IMR-90 (cell line): ENCODE results near the gene UPF1. TPM values are rescaled to one million over a fixed set of nuclear protein-coding genes. Genes with fewer than 3 reads are reported as not detected.

ENCODE experiments used
- ATAC-seq: fragments of 200-7000 bp; cut with Tn5 transposase; 2 replicates; pipeline ENCODE4 v1.9.1; 2020; ENCODE audit warnings: low read depth, mild to moderate bottlenecking, moderate library complexity
- BruUV-seq: library from RNA; stranded (reverse); fragments of 400-500 nt; replicated peaks from 2 replicates; lab custom pipeline; 2021; lab: Mats Ljungman, UMichigan
- CTCF ChIA-PET: fragments of 300-600 bp; formaldehyde crosslinking; extraction: SDS; loops from one replicate; lab custom pipeline; 2021; ENCODE audit warnings: antibody characterized with exemption; lab: Yijun Ruan, JAX
- POLR2A ChIA-PET: fragments of 300-600 bp; sonication (Branson Sonifier 250); formaldehyde crosslinking; loops from one replicate; lab custom pipeline; 2022; ENCODE audit warnings: antibody characterized with exemption; ENCODE audit not compliant: unreplicated experiment; lab: Charles Lee
- DNase-seq: peaks from one replicate; pipeline ENCODE4 v3.0.0; 2013
- H2AFZ ChIP-seq: replicated peaks from 2 replicates; pipeline ENCODE3; 2013; ENCODE audit warnings: low read length, mild to moderate bottlenecking; ENCODE audit not compliant: poor library complexity
- H2AK5ac ChIP-seq: 2 replicates; pipeline ENCODE4 v1.6.1; 2013; ENCODE audit warnings: low read depth, low read length, inconsistent platforms
- H2AK9ac ChIP-seq: replicated peaks from 2 replicates; pipeline ENCODE3; 2013; ENCODE audit warnings: mild to moderate bottlenecking, low read depth, low read length, moderate library complexity; ENCODE audit not compliant: poor library complexity
- H2BK120ac ChIP-seq: 2 replicates; pipeline ENCODE4 v1.6.1; 2013; ENCODE audit warnings: low read depth, low read length, inconsistent platforms
- H2BK15ac ChIP-seq: 3 replicates; pipeline ENCODE4 v1.6.1; 2013; ENCODE audit warnings: low read depth, low read length, inconsistent platforms
- H2BK20ac ChIP-seq: 2 replicates; pipeline ENCODE4 v1.6.1; 2013; ENCODE audit warnings: low read depth, mild to moderate bottlenecking, inconsistent platforms, low read length, moderate library complexity
- H2BK5ac ChIP-seq: 2 replicates; pipeline ENCODE4 v1.6.1; 2013; ENCODE audit warnings: mild to moderate bottlenecking, low read depth, low read length, inconsistent platforms; ENCODE audit not compliant: poor library complexity, severe bottlenecking
- H3K14ac ChIP-seq: replicated peaks from 2 replicates; pipeline ENCODE4 v1.6.1; 2013; ENCODE audit warnings: low read depth, low read length, inconsistent platforms
- H3K18ac ChIP-seq: 2 replicates; pipeline ENCODE4 v1.6.1; 2013; ENCODE audit warnings: low read depth, low read length, control low read depth
- H3K23ac ChIP-seq: 2 replicates; pipeline ENCODE4 v1.6.1; 2013; ENCODE audit warnings: low read depth, low read length, inconsistent platforms
- H3K27ac ChIP-seq: 2 replicates; pipeline ENCODE4 v1.5.1; 2013; ENCODE audit warnings: mild to moderate bottlenecking, control low read depth, low read length; ENCODE audit not compliant: insufficient read depth
- H3K27me3 ChIP-seq: 2 replicates; pipeline ENCODE4 v1.6.1; 2013; ENCODE audit warnings: low read length; ENCODE audit not compliant: control insufficient read depth, insufficient read depth
- H3K36me3 ChIP-seq: 2 replicates; pipeline ENCODE4 v1.6.1; 2013; ENCODE audit warnings: low read length, mixed read lengths; ENCODE audit not compliant: control insufficient read depth, insufficient read depth
- H3K4ac ChIP-seq: 2 replicates; pipeline ENCODE4 v1.6.1; 2013; ENCODE audit warnings: low read depth, low read length, inconsistent platforms
- H3K4me1 ChIP-seq: 2 replicates; pipeline ENCODE4 v1.6.1; 2013; ENCODE audit warnings: low read length, mixed read lengths; ENCODE audit not compliant: control insufficient read depth, insufficient read depth
- H3K4me2 ChIP-seq: 2 replicates; pipeline ENCODE4 v1.6.1; 2013; ENCODE audit warnings: low read depth, mild to moderate bottlenecking, control low read depth, low read length, moderate library complexity
- H3K4me3 ChIP-seq: 2 replicates; pipeline ENCODE4 v1.5.1; 2013; ENCODE audit warnings: low read depth, mild to moderate bottlenecking, control low read depth, low read length, moderate library complexity; ENCODE audit not compliant: insufficient read depth
- H3K56ac ChIP-seq: 2 replicates; pipeline ENCODE4 v1.6.1; 2013; ENCODE audit warnings: low read length, inconsistent platforms; ENCODE audit not compliant: insufficient read depth; ENCODE audit errors: extremely low read depth
- H3K79me1 ChIP-seq, 2 experiments: 2 replicates each; pipeline ENCODE4 v1.6.1; 2013; ENCODE audit warnings: low read length in 2 of 2, inconsistent platforms in 1 of 2, low read depth in 1 of 2
- H3K9ac ChIP-seq: 2 replicates; pipeline ENCODE4 v1.6.1; 2013; ENCODE audit warnings: low read depth, low read length, control low read depth
- H3K9me1 ChIP-seq: 2 replicates; pipeline ENCODE4 v1.6.1; 2013; ENCODE audit warnings: low read length, inconsistent platforms; ENCODE audit not compliant: insufficient read depth
- H3K9me3 ChIP-seq: 2 replicates; pipeline ENCODE4 v1.6.1; 2013; ENCODE audit warnings: low read length; ENCODE audit not compliant: control insufficient read depth, insufficient read depth
- H4K20me1 ChIP-seq: 2 replicates; pipeline ENCODE4 v1.6.1; 2013; ENCODE audit warnings: low read length, inconsistent platforms; ENCODE audit not compliant: insufficient read depth
- H4K5ac ChIP-seq: 2 replicates; pipeline ENCODE4 v1.6.1; 2013; ENCODE audit warnings: mild to moderate bottlenecking, low read depth, low read length, control low read depth
- H4K8ac ChIP-seq, 2 experiments: 2 replicates each; pipeline ENCODE4 v1.6.1; 2013; ENCODE audit warnings: low read depth in 2 of 2, low read length in 2 of 2, control low read depth in 1 of 2, inconsistent platforms in 1 of 2
- H4K91ac ChIP-seq: 2 replicates; pipeline ENCODE4 v1.6.1; 2013; ENCODE audit warnings: low read depth, low read length, inconsistent platforms; ENCODE audit not compliant: insufficient read depth
- BHLHE40 ChIP-seq: fragments of 150-350 bp; IDR thresholded peaks from 2 replicates; pipeline ENCODE4 v1.6.1; 2016; ENCODE audit warnings: mild to moderate bottlenecking, low read depth, low read length
- CEBPB ChIP-seq: IDR thresholded peaks from 2 replicates; pipeline ENCODE4 v1.6.1; 2012; ENCODE audit warnings: low read depth, low read length, improper control_type of control experiment
- MAFK ChIP-seq: IDR thresholded peaks from 2 replicates; pipeline ENCODE4 v1.6.1; 2012; ENCODE audit warnings: low read depth, low read length, improper control_type of control experiment
- MAZ ChIP-seq: IDR thresholded peaks from 2 replicates; pipeline ENCODE4 v1.6.1; 2012; ENCODE audit warnings: low read depth, mild to moderate bottlenecking, low read length, improper control_type of control experiment, moderate library complexity, borderline replicate concordance
- NFE2L2 ChIP-seq: fragments of 150-350 bp; IDR thresholded peaks from 2 replicates; pipeline ENCODE4 v1.6.1; 2016; ENCODE audit warnings: low read depth, mild to moderate bottlenecking, low read length
- POLR2A ChIP-seq: IDR thresholded peaks from 2 replicates; pipeline ENCODE4 v1.6.1; 2012; ENCODE audit warnings: mild to moderate bottlenecking, low read depth, low read length
- RAD21 ChIP-seq: IDR thresholded peaks from 2 replicates; pipeline ENCODE4 v1.6.1; 2012; ENCODE audit warnings: low read length, improper control_type of control experiment
- RCOR1 ChIP-seq: IDR thresholded peaks from 2 replicates; pipeline ENCODE4 v1.6.1; 2012; ENCODE audit warnings: mild to moderate bottlenecking, low read length, improper control_type of control experiment; ENCODE audit not compliant: insufficient replicate concordance
- SMC3 ChIP-seq: fragments of 150-350 bp; IDR thresholded peaks from 2 replicates; pipeline ENCODE4 v1.6.1; 2016; ENCODE audit warnings: low read depth, mild to moderate bottlenecking, antibody characterized with exemption, low read length, moderate library complexity
- WGBS, 2 experiments: methylation state at CpG; one replicate each; pipeline versions ENCODE4 v1.1.5 to v1.1.7; 2013; ENCODE audit warnings: missing lambda C conversion rate in 2 of 2; ENCODE audit not compliant: insufficient read length in 1 of 2; ENCODE audit errors: extremely low coverage in 2 of 2; 5-methylcytosine and 5-hydroxymethylcytosine counted together
- dilution Hi-C: fragments of 300-500 bp; cut with HindIII; formaldehyde crosslinking; loops from one replicate; pipeline ENCODE4 v1.14.3; 2018; ENCODE audit warnings: low sequenced_read_pairs; ENCODE audit not compliant: unreplicated experiment
- in situ Hi-C: fragments of 300-500 bp; cut with MboI; formaldehyde crosslinking; loops from 3 replicates; pipeline ENCODE4 v1.14.3; 2019; ENCODE audit warnings: low sequenced_read_pairs, inconsistent platforms, mixed read lengths
- intact Hi-C: fragments of 100-400 bp; cut with micrococcal nuclease; formaldehyde crosslinking; loops from 2 replicates; pipeline ENCODE4 v1.10.0; 2022
- polyA plus RNA-seq, 3 experiments: library from polyadenylated mRNA; depleted of rRNA; stranded (reverse); fragments of >200 nt; gene quantifications; 2 replicates each; pipeline ENCODE4 v1.2.3, GENCODE V29; 2012; ENCODE audit warnings: low replicate concordance in 1 of 3
- total RNA-seq: library from RNA; depleted of rRNA; stranded (reverse); fragments of >200 nt; gene quantifications from 2 replicates; pipeline ENCODE4 v1.2.3, GENCODE V29; 2012
- TF ChIP-seq, protein P1 (sequence below): conservative IDR thresholded peaks from 2 replicates; pipeline ENCODE4 v1.5.1; 2012; ENCODE audit warnings: mild to moderate bottlenecking, low read depth, low read length, improper control_type of control experiment
- TF ChIP-seq, protein P2 (sequence below): fragments of 150-350 bp; IDR thresholded peaks from 2 replicates; pipeline ENCODE4 v1.6.1; 2017; ENCODE audit warnings: mild to moderate bottlenecking, antibody characterized with exemption, low read length, low read depth

Gene UPF1
- total and polyA plus RNA-seq, 2 of the 4 experiments (the other 2 are of a cell fraction), result 31.2 to 50.3 TPM

DNA sequence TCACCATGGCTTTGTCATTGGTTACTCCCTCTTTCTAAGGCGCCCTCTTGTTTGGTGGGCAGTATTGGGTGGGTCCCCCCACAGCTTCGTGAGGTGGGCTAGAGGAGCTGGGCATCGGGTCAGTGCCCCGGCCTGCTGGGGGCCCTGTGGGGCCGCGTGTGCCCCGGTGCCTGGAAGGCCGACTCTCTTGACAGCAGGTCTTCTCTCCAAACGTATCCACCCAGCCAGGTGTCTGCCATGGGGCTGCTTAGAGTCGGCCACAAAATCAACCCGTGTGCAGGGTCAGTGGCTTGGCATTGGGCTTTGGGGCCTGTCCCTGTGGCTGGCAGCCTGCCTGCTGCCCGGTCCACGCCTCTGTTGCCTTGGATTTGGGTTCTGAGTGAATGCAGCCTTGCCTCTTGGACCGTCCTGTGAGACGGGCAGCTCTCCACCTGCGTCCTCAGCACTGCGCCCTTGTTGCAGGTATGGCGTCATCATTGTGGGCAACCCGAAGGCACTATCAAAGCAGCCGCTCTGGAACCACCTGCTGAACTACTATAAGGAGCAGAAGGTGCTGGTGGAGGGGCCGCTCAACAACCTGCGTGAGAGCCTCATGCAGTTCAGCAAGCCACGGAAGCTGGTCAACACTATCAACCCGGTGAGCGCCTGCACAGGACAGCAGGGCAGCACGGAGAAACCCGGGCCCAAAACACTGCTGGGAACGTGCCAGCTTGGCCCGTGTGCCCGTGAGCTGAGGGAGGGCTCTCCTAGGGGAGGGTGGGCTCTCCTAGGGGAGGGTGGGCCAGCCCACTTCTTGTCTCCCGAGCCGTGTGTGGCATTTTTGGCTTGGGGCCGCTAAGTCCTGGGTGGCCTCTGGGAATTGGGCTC, 31.4 kb downstream of the UPF1 start:
- Histone ChIP-seq H3K36me3 (peaks cover 83% of the 10 kb centered on the region), H3K9ac (no peak overlapping the region), H3K56ac (no peak overlapping the region), H3K4ac (no peak overlapping the region), H4K91ac (no peak overlapping the region), H2AK5ac (no peak overlapping the region), H3K4me1 (no peaks in the 10 kb centered on the region), H2AFZ (no peak overlapping the region), H4K8ac (no peak overlapping the region), H3K27ac (no peak overlapping the region), H3K23ac (no peak overlapping the region), H3K9me3 (no peaks in the 10 kb centered on the region), H2BK5ac (no peak overlapping the region), H3K4me3 (no peak overlapping the region), H2BK120ac (no peak overlapping the region), H3K18ac (no peak overlapping the region), H4K20me1 (peaks cover 11% of the 10 kb centered on the region), H4K5ac (no peak overlapping the region), H3K14ac (no peak overlapping the region), H2BK15ac (no peak overlapping the region), H2BK20ac (no peak overlapping the region), H3K27me3 (no peaks in the 10 kb centered on the region), H3K4me2 (no peak overlapping the region), H3K79me1 (peaks cover 10 to 19% of the 10 kb centered on the region in 2 experiments; a peak in 3 of 4 replicates), H2AK9ac (no peak overlapping the region), H3K9me1 (no peaks in the 10 kb centered on the region)
- BruUV-seq, result no TSS peak
- in situ Hi-C loops, result no loop called here
- POLR2A ChIA-PET, result no interaction called here
- no peak for ATAC-seq
- dilution Hi-C loops, result no loop called here
- DNase-seq, result no peak
- TF ChIP-seq, protein P1, sequence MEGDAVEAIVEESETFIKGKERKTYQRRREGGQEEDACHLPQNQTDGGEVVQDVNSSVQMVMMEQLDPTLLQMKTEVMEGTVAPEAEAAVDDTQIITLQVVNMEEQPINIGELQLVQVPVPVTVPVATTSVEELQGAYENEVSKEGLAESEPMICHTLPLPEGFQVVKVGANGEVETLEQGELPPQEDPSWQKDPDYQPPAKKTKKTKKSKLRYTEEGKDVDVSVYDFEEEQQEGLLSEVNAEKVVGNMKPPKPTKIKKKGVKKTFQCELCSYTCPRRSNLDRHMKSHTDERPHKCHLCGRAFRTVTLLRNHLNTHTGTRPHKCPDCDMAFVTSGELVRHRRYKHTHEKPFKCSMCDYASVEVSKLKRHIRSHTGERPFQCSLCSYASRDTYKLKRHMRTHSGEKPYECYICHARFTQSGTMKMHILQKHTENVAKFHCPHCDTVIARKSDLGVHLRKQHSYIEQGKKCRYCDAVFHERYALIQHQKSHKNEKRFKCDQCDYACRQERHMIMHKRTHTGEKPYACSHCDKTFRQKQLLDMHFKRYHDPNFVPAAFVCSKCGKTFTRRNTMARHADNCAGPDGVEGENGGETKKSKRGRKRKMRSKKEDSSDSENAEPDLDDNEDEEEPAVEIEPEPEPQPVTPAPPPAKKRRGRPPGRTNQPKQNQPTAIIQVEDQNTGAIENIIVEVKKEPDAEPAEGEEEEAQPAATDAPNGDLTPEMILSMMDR, result no peak
- TF ChIP-seq RCOR1 (no peak), RAD21 (no peak), MAZ (no peak), SMC3 (no peak), POLR2A (no peak), BHLHE40 (no peak), CEBPB (no peak), NFE2L2 (no peak), MAFK (no peak)
- TF ChIP-seq, protein P2, sequence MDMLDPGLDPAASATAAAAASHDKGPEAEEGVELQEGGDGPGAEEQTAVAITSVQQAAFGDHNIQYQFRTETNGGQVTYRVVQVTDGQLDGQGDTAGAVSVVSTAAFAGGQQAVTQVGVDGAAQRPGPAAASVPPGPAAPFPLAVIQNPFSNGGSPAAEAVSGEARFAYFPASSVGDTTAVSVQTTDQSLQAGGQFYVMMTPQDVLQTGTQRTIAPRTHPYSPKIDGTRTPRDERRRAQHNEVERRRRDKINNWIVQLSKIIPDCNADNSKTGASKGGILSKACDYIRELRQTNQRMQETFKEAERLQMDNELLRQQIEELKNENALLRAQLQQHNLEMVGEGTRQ, result no peak
- 97% methylated on average over 11 of the region's 33 CpGs; no CpG with 5 or more reads in 1 of the 2 experiments for WGBS, 2 experiments
- CTCF ChIA-PET, result interaction anchor here (0.8 kb wide), 2 partner anchors 15 to 17 kb away, joined by 3 to 6 read pairs; no protein-coding TSS in a partner anchor
- intact Hi-C loops, result no loop called here
